ENCODE results near the gene LAYN. TPM values are rescaled to one million over a fixed set of nuclear protein-coding genes. Genes with fewer than 3 reads are reported as not detected.

LAYN gene
- total and polyA plus RNA-seq, 2 of the 13 experiments (the other 11 are each of a cell fraction or from before 2014, with no cell fraction given): 0.17 TPM; not detected in 1

DNA sequence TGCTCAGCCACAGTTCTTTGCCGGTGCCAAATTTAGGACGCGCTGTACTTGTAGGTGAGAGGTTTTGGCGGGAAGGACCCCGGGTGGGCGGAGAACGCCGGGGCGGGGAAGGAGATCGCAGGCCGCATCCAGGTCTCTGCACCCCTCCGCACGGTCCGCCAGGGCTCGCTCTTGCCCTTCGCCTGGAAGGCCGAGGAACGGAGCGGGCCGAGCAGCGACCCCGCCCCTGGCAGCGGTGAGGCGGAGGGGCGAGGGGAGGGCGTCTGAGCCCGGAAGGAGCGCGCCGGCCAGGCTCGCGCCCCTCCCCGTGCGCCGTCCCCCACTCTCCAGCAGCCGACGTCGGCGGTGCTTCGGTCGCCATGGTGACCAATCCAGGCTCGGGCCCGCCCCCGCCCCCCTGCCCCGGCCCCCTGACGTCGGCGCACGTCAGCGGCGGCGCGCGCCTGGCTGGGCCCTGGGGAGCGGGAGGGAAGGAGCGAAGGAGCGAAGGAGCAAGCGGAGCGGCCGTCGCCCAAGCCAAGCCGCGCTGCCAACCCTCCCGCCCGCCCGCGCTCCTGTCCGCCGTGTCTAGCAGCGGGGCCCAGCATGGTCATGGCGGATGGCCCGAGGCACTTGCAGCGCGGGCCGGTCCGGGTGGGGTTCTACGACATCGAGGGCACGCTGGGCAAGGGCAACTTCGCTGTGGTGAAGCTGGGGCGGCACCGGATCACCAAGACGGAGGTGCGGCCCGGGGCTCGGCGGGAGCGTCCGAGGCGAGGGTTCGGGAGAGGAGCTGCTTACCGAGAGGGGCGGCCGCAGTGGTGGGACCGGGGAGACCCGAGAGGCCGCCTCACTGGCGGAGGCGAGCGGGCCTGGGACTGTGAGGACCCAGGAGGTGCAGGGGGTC lies 61.7 kb downstream of the LAYN start, which contains the start of gene SIK2 (continued):
- TF ChIP-seq RNF2 (conservative IDR thresholded peaks at IDR 0.05; ENCODE audit: low read depth): no peak
- TF ChIP-seq NFYC (CRISPR knock-in tag; IDR thresholded peaks at IDR 0.05): peak; percentile 37; the same call in 1 of the 2 replicates
- TF ChIP-seq DNMT1 (CRISPR knock-in tag; IDR thresholded peaks at IDR 0.05): peak; percentile 91; the same call in 1 of the 2 replicates
- no peak for TF ChIP-seq HDAC6 (IDR thresholded peaks at IDR 0.05; ENCODE audit: low read depth, low read length)
- no peak for TF ChIP-seq HES4 (CRISPR knock-in tag; IDR thresholded peaks at IDR 0.05; ENCODE audit: borderline replicate concordance)
- peak; percentile 67; the same call in 1 of the 2 replicates for TF ChIP-seq KLF6 (CRISPR knock-in tag; IDR thresholded peaks at IDR 0.05)
- TF ChIP-seq, protein P1, sequence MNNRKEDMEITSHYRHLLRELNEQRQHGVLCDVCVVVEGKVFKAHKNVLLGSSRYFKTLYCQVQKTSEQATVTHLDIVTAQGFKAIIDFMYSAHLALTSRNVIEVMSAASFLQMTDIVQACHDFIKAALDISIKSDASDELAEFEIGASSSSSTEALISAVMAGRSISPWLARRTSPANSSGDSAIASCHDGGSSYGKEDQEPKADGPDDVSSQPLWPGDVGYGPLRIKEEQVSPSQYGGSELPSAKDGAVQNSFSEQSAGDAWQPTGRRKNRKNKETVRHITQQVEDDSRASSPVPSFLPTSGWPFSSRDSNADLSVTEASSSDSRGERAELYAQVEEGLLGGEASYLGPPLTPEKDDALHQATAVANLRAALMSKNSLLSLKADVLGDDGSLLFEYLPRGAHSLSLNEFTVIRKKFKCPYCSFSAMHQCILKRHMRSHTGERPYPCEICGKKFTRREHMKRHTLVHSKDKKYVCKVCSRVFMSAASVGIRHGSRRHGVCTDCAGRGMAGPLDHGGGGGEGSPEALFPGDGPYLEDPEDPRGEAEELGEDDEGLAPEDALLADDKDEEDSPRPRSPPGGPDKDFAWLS (CRISPR knock-in tag; IDR thresholded peaks at IDR 0.05; ENCODE audit: borderline replicate concordance): no peak
- TF ChIP-seq MTF1 (CRISPR knock-in tag; IDR thresholded peaks at IDR 0.05): no peak
- no peak for TF ChIP-seq ZNF850 (CRISPR knock-in tag; conservative IDR thresholded peaks at IDR 0.05)
- 0 out of 2 replicates have a peak, but pooled peaks have one; percentile 51 for TF ChIP-seq NCOA1 (CRISPR knock-in tag; IDR thresholded peaks at IDR 0.05)
- TF ChIP-seq, protein P2, sequence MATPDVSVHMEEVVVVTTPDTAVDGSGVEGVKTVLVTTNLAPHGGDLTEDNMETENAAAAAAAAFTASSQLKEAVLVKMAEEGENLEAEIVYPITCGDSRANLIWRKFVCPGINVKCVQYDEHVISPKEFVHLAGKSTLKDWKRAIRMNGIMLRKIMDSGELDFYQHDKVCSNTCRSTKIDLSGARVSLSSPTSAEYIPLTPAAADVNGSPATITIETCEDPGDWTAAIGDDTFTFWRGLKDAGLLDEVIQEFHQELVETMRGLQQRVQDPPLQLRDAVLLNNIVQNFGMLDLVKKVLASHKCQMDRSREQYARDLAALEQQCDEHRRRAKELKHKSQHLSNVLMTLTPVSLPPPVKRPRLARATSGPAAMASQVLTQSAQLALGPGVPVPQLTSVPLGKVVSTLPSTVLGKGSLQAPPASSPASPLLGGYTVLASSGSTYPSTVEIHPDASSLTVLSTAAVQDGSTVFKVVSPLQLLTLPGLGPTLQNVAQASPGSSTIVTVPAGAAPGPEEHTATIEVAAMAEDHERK (CRISPR knock-in tag; IDR thresholded peaks at IDR 0.05; ENCODE audit: low read depth): peak; percentile 64
- TF ChIP-seq ZNF382 (CRISPR knock-in tag; IDR thresholded peaks at IDR 0.05; ENCODE audit: borderline replicate concordance): no peak
- no peak; the same call in 1 of the 2 replicates for TF ChIP-seq ZSCAN31 (CRISPR knock-in tag; IDR thresholded peaks at IDR 0.05; ENCODE audit: low read depth)
- no peak for TF ChIP-seq ZFAT (CRISPR knock-in tag; conservative IDR thresholded peaks at IDR 0.05)
- TF ChIP-seq ZFYVE20 (CRISPR knock-in tag; IDR thresholded peaks at IDR 0.05; ENCODE audit: borderline replicate concordance, low read depth): no peak
- TF ChIP-seq, protein P3, sequence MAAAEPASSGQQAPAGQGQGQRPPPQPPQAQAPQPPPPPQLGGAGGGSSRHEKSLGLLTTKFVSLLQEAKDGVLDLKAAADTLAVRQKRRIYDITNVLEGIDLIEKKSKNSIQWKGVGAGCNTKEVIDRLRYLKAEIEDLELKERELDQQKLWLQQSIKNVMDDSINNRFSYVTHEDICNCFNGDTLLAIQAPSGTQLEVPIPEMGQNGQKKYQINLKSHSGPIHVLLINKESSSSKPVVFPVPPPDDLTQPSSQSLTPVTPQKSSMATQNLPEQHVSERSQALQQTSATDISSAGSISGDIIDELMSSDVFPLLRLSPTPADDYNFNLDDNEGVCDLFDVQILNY (CRISPR knock-in tag; conservative IDR thresholded peaks at IDR 0.05): peak; percentile 71; the same call in 1 of the 2 replicates
- TF ChIP-seq ZNF556 (CRISPR knock-in tag; IDR thresholded peaks at IDR 0.05; ENCODE audit: borderline replicate concordance): peak; percentile 55; the same call in 1 of the 2 replicates
- TF ChIP-seq SYNCRIP (IDR thresholded peaks at IDR 0.05; ENCODE audit: insufficient read depth, low read depth, low read length): no peak
- TF ChIP-seq, protein P4, sequence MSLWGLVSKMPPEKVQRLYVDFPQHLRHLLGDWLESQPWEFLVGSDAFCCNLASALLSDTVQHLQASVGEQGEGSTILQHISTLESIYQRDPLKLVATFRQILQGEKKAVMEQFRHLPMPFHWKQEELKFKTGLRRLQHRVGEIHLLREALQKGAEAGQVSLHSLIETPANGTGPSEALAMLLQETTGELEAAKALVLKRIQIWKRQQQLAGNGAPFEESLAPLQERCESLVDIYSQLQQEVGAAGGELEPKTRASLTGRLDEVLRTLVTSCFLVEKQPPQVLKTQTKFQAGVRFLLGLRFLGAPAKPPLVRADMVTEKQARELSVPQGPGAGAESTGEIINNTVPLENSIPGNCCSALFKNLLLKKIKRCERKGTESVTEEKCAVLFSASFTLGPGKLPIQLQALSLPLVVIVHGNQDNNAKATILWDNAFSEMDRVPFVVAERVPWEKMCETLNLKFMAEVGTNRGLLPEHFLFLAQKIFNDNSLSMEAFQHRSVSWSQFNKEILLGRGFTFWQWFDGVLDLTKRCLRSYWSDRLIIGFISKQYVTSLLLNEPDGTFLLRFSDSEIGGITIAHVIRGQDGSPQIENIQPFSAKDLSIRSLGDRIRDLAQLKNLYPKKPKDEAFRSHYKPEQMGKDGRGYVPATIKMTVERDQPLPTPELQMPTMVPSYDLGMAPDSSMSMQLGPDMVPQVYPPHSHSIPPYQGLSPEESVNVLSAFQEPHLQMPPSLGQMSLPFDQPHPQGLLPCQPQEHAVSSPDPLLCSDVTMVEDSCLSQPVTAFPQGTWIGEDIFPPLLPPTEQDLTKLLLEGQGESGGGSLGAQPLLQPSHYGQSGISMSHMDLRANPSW (CRISPR knock-in tag; IDR thresholded peaks at IDR 0.05; ENCODE audit: borderline replicate concordance): no peak
- no peak for TF ChIP-seq AGO1 (IDR thresholded peaks at IDR 0.05; ENCODE audit: low read depth, low read length, poor library complexity, severe bottlenecking)
